ENCODE measurements around the gene FGF22. TPM values are rescaled to one million over a fixed set of nuclear protein-coding genes. Genes with fewer than 3 reads are reported as not detected.

FGF22 gene
- total and polyA plus RNA-seq, 10 of the 15 experiments (the other 5 are each of a cell fraction or from before 2014, with no cell fraction given): 0.05 TPM; not detected in 9

DNA sequence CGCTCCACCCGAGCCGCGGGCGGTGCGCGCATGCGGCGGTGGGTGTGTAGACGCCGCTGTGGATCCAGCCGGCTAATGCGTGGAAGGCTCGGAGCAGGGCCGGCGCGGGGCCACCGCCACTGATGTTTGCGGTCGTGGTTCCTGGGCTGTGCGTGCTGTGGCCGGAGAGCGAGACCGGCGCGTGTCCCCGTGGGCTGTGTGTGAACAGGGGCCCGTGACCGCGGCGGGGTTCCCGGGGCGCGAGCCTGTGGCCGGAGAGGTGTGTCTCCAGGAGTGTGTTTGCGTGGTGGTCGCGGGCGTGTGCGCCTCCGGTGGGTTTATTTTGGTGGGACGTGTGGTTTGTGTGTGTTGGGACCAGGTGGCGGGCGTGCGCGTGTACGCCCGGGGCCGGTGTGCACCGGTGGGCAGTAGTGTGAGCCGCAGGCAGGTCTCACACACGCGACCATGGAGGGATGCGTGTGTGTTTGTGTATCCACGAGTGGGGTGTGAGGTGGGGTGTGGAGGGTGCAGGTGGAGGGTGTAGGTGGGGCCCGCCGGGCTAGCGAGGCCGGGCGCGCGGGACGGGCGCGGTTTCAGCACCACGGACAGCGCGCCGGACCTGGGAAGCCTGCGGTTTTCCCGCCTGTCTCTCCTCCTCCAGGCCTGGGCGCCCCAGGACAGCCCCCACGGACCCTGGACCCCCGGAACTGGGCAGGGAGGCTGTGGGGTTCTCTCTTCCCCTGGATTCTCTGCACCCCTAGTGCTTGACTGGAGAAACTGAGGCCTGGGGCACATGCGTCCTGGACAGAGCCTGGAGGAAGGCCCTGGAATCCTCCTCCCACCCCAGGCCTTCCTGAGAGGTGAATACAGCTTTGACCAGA, 48.4 kb upstream of the FGF22 start:
- POLR2A ChIA-PET: no interaction called here
- Histone ChIP-seq H3K36me3 (ENCODE audit: control insufficient read depth in 2 of 2, insufficient read depth in 2 of 2, low read length in 1 of 2) (no peaks in the 10 kb centered on the region), H3K4me2 (ENCODE audit: control insufficient read depth, insufficient read depth) (no peak overlapping the region), H3K27me3 (replicated peaks in 1 of 2; ENCODE audit: control insufficient read depth in 2 of 2, insufficient read depth in 2 of 2, low read length in 1 of 2) (peaks cover 4 to 9% of the 10 kb centered on the region in 2 experiments), H3K9me3 (replicated peaks; ENCODE audit: control insufficient read depth, insufficient read depth, low read length) (no peaks in the 10 kb centered on the region), H3K4me3 (no peak overlapping the region), H4K20me1 (ENCODE audit: control insufficient read depth, insufficient read depth) (no peaks in the 10 kb centered on the region), H3K9ac (ENCODE audit: control insufficient read depth, insufficient read depth, low read length) (no peak overlapping the region), H3K4me1 (ENCODE audit: control insufficient read depth, insufficient read depth, low read length) (no peaks in the 10 kb centered on the region), H2AFZ (ENCODE audit: control insufficient read depth, low read depth, low read length) (no peak overlapping the region), H3K27ac (ENCODE audit: control insufficient read depth, insufficient read depth) (no peak overlapping the region), H3K79me2 (ENCODE audit: control insufficient read depth, insufficient read depth, low read length) (no peaks in the 10 kb centered on the region)
- no peak for ATAC-seq
- SMC1A ChIA-PET (ENCODE audit: uncharacterized antibody, unreplicated experiment): no interaction called here
- DNase-seq (ENCODE audit: low read depth, low spot score): no peak
- intact Hi-C loops (cut with micrococcal nuclease; ENCODE audit: unreplicated experiment) (no loop called here), in situ Hi-C loops (cut with MboI) (no loop called here)
- BruUV-seq (replicated peaks): no TSS peak
- TF ChIP-seq TAF1 (IDR thresholded peaks at IDR 0.05; ENCODE audit: borderline replicate concordance, low read depth, low read length) (no peak), STAT1 (conservative IDR thresholded peaks at IDR 0.05) (no peak), NFIC (IDR thresholded peaks at IDR 0.05; ENCODE audit: low read depth, low read length) (no peak), RCOR1 (conservative IDR thresholded peaks at IDR 0.05; ENCODE audit: low read depth, low read length) (no peak)
- TF ChIP-seq, protein P1, sequence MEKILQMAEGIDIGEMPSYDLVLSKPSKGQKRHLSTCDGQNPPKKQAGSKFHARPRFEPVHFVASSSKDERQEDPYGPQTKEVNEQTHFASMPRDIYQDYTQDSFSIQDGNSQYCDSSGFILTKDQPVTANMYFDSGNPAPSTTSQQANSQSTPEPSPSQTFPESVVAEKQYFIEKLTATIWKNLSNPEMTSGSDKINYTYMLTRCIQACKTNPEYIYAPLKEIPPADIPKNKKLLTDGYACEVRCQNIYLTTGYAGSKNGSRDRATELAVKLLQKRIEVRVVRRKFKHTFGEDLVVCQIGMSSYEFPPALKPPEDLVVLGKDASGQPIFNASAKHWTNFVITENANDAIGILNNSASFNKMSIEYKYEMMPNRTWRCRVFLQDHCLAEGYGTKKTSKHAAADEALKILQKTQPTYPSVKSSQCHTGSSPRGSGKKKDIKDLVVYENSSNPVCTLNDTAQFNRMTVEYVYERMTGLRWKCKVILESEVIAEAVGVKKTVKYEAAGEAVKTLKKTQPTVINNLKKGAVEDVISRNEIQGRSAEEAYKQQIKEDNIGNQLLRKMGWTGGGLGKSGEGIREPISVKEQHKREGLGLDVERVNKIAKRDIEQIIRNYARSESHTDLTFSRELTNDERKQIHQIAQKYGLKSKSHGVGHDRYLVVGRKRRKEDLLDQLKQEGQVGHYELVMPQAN (conservative IDR thresholded peaks at IDR 0.05): no peak
- TF ChIP-seq, protein P2, sequence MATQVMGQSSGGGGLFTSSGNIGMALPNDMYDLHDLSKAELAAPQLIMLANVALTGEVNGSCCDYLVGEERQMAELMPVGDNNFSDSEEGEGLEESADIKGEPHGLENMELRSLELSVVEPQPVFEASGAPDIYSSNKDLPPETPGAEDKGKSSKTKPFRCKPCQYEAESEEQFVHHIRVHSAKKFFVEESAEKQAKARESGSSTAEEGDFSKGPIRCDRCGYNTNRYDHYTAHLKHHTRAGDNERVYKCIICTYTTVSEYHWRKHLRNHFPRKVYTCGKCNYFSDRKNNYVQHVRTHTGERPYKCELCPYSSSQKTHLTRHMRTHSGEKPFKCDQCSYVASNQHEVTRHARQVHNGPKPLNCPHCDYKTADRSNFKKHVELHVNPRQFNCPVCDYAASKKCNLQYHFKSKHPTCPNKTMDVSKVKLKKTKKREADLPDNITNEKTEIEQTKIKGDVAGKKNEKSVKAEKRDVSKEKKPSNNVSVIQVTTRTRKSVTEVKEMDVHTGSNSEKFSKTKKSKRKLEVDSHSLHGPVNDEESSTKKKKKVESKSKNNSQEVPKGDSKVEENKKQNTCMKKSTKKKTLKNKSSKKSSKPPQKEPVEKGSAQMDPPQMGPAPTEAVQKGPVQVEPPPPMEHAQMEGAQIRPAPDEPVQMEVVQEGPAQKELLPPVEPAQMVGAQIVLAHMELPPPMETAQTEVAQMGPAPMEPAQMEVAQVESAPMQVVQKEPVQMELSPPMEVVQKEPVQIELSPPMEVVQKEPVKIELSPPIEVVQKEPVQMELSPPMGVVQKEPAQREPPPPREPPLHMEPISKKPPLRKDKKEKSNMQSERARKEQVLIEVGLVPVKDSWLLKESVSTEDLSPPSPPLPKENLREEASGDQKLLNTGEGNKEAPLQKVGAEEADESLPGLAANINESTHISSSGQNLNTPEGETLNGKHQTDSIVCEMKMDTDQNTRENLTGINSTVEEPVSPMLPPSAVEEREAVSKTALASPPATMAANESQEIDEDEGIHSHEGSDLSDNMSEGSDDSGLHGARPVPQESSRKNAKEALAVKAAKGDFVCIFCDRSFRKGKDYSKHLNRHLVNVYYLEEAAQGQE (IDR thresholded peaks at IDR 0.05; ENCODE audit: low read depth, low read length): peak; percentile 86
- CTCF ChIA-PET: no interaction called here
- FAIRE-seq: no peak
- RAD21 ChIA-PET (ENCODE audit: unreplicated experiment): no interaction called here
- 58% methylated on average over 65 of the region's 75 CpGs for WGBS (ENCODE audit: insufficient coverage, insufficient replicate concordance, low lambda C conversion rate, missing lambda C conversion rate)

All from GM12878 (cell line).